Activated CD4-positive, alpha-beta T cell treated with anti-CD3 and anti-CD28 coated beads for 4 hours (primary cell): Measurements from ENCODE around the gene ZFYVE28.

Source experiments
- DNase-seq, 2 donors: peaks; one replicate each; pipeline ENCODE4 v3.0.0-alpha.2; 2020

The ZFYVE28 gene

DNA sequence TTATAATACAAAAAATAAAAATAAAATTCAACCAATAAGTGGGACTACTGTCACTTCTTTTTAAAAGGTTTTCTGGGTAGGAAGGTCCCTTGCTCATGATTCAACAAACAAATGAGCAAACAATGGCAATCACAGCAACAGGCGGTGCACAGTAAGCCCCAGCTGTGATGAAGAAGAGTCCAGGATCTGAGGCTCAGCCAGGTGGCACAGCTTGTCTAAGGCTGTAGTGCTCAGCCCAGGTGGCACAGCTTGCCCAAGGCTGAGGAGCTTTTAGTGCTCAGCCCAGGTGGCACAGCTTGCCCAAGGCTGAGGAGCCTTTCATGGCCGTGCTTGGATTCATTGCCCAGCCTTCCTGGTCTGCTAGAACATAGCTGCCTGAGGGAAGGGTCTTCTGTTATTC, 75.0 kb downstream of the ZFYVE28 start:
- no peak for DNase-seq

DNA sequence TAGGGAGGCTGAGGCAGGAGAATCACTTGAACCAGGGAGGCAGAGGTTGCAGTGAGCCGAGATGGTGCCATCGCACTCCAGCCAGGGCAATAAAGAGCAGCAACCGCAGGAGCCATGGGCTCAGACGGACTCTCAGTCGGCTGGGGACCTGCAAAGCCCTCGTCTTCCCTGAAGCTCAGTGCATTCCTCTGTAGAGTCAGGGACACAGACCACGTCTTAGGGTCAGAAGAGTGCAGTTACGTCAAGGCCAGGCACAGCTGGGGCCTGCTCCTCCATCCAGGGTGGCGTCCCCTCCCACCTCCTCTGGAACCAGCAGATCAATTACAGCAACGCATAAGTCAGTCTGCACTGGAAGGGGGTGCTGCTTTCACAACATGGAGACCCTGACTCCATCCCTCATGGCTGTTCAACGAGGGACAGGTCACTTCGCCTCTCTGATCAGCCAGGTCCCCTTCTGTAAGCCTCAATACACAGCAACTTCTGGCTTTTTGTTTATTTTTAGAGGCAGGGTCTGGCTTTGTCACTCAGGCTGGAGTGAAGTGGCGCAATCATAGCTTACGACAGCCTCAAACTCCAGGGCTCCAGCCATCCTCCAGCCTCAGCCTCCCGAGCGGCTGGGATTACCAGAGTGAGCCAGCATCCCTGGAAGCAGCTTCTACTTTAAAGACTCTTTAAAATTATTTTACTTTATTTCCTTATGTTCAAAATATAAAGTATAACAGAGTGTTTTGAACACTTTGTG, 76.4 kb downstream of the ZFYVE28 start:
- no peak for DNase-seq

DNA sequence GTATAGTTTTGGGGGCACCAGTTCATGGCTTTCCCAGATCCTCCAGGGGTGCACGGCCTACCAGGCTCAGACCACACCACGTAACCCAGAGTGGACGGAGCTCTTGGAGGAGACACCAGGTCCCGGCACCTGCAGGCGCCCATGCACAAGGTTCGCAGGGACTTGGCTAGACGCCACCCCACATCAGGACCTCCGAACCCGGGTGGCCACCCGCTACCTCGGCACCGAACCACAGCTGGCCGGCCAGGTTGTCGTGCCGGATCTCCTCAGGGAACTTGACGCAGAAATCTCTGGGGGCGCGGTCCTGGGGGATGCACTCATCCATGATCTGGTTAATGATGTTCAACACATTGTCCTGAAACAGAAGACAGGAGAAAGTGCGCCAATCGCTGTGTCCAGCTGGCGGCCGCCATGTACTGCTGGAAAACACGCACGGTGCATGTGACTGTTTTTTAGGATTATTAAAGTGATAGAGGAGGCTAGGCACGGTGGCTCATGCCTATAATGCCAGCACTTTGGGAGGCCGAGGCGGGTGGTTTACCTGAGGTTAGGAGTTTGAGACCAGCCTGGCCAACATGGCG, 77.1 kb downstream of the ZFYVE28 start:
- DNase-seq: no peak

GRCh38 chr4:2340272-2341061, 78.0 kb downstream of the ZFYVE28 start:
- DNase-seq: no peak

DNA sequence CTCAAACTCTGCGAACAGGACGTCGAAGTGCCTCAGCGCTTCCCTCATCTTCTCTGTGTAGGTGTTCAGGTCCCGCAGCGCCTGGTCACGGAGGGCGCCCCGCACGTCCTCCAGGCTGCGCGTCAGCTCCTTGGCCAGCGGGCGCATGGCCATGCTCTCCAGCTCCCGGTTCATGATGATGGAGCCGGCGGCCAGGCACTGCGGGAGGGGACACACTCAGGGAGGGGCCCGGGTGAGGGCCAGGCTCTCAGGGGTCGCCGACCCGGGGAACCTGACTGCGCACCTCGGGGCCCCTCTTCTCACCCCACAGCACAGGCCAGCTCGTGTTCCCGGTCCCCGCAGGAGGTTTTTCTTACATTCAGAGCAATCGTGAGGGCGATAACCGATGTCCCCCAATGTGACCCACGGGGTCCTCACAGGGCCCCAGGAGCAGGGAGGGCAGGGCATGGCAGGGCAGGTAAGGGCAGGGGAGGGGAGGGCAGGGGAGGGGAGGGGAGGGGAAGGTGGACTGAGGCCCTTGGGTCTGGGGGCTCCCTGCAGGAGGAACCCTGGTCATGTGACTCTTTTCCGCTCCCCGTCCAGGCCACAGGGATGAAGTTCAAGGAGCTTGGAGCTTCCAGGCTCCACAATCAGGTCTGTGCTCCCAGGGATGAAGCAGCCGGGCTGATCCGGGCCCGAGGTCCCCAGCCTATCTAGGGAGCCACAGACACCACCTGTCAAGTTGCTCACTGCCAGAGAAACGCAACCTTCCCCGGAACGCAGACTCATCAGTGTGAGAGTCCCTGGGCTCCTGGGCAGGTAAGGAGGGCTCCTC, 78.8 kb downstream of the ZFYVE28 start:
- no peak for DNase-seq

GRCh38 chr4:2338754-2339457, 79.5 kb downstream of the ZFYVE28 start:
- no peak for DNase-seq

DNA sequence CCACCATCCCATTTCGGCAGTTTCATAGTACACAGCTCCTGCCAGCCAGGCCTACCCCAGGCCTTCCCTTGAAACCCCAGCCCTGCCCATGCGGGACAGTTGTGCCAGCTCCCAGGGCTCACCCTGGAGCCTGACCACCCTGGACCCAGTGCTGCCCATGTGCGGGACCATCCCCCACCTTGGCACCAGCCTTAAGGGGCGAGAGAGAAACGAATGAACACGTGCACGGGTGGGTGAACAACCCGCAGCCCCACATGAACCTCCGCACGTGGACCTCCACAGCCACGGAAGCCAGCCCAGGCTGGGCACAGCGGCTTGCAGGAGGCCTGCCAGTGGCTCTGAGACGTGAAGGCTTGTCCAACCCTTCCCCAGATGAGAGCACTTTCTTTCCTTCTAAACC, 80.5 kb downstream of the ZFYVE28 start:
- no peak for DNase-seq

DNA sequence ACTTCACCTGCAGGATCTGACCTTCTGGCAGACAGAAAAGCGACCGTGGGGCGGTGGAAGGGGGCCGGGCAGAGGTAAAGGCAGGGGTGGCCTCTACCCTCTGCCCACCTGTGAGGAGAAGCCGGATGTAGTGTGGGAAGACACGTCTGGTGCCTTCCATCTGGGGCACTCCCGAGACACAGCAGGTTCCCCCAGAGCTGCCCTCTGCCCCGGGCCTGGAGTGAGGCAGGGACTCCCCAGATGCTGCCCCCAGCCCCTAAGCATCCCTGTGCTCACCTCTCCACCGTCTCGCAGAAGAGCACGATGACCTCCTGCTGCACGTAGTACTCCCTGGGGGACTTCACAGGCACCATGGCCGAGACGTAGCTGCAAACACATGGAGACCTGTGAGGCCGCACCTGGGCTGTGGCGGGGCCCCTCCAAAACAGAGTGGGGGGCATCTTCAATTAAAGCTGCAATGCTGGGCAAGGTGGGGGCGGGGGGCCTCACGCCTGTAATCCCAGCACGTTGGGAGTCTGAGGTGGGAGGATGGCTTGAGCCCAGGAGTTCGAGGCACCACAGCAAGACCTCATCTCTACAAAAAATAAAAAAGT, 81.2 kb downstream of the ZFYVE28 start:
- no peak for DNase-seq

- DNase-seq: no peak
Measured at GRCh38 chr4:2336659-2337058, 81.8 kb downstream of the ZFYVE28 start.

GRCh38 chr4:2335729-2336101, 82.7 kb downstream of the ZFYVE28 start:
- DNase-seq: no peak

- no peak for DNase-seq
Measured at GRCh38 chr4:2334826-2335728, 83.4 kb downstream of the ZFYVE28 start.

- DNase-seq: no peak
Measured at GRCh38 chr4:2333916-2334644, 84.4 kb downstream of the ZFYVE28 start.

- DNase-seq: no peak
Measured at GRCh38 chr4:2333356-2333841, 85.0 kb downstream of the ZFYVE28 start.

GRCh38 chr4:2332976-2333319, 85.5 kb downstream of the ZFYVE28 start:
- DNase-seq: no peak

- DNase-seq: no peak
Measured at GRCh38 chr4:2332201-2332975, 86.1 kb downstream of the ZFYVE28 start.

DNA sequence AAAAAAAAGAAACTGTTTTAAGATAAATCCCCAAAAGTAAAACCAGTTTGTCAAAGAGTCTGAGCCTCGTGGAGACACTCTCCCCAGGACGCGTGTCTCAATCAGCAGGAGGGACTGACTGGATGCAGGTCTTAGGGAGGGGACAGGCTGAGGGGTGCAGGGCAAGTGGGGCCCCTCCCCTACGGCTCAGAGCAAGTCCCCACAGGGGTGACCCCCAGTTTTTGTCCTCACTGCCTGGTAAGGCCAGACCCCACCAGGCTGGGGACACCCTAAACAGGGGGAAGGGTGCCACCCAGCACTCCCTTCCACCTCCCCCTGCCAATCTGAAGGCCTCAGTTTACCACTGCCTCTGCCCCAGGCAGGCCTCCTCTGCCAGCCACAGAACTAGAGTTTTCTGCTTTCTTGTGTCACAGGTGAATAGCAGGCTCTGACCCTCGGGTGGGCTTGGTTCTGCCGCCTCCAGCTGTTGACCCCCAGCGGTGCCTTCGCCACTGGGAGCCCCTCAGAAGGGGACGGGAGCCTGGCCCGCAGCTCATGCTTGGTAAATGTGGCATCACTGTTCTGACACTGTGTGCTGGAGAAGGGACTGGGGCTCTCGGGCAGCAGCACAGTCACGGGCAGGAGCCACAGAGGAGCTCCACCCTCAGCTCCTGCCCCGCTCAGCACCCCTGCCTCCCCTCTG, 86.8 kb downstream of the ZFYVE28 start:
- DNase-seq: no peak

DNA sequence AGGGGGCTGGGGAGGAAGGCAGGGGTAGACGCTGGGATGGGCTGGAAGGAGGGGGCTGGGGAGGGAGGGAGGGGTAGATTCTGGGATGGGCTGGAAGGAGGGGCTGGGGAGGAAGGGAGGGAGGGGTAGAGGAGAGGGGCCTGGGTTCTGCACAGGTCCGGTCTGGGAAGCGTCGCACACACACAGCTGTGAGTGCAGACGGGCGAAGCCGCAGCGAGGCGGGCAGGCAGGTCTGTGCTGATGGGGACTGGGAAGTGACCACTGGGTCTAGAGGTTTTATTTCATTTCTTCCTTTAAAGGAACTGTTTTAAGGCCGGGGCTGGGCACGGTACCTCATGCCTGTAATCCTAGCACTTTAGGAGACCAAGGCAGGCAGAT, 87.4 kb downstream of the ZFYVE28 start:
- DNase-seq: no peak

DNA sequence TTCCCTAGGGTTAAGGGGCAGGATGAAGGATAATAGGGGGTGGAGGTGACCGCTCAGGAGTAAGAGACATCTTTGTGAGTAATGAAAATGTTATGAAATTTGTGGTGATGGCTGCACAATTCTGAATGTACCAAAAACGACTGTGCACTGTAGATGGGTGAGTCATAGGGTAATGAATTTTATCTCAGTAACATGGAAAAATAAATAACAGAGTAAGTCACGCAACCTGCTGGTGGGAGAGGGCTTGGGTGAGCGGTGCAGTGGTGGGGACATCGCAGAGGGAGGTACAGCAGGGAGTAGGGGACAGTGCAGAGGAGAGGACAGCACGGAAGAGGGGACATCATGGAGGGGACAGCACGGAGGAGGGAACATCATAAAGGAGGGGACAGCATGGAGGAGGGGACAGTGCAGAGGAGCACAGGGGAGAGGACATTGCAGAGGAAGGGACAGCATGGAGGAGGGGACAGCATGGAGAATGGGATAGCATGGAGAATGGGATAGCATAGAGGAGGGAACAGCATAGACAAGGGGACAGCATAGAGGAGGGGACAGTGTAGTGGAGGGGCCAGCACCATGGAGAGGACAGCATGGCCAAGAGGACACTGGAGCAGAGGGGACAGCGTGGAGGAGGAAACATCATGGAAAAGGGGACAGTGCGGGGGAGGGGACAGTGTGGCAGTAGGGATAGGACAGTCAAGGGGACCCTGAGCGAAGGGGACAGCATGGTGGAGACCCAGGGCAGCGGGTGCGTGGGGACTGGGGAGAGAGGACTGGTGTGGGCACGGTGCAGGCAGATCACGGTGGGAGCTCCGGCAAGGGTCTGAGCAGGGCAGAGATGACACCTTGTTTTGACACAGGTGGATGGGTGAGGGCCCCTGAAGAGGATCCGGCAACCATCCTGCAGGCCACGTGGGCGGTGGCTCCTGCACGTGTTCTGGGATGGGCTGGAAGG, 88.1 kb downstream of the ZFYVE28 start:
- no peak for DNase-seq
